ENCODE measurements around the gene MYO7B.

MYO7B gene

GRCh38 chr2:127577208-127577475 lies 41.7 kb downstream of the MYO7B start:
- no peak for TF ChIP-seq CTCF (IDR thresholded peaks at IDR 0.05; ENCODE audit: low read depth, low read length, missing control alignments)
- in situ Hi-C loops (cut with HindIII; ENCODE audit: low pct_ligation_motif_present, low sequenced_read_pairs), result no loop called here
- H3K36me3 ChIP-seq (replicated peaks), result no peaks in the 10 kb centered on the region

GRCh38 chr2:127577503-127577902 lies 42.0 kb downstream of the MYO7B start:
- no peak for DNase-seq
- no peak overlapping the region for H3K4me3 ChIP-seq (ENCODE audit: low read depth, low read length)
- in situ Hi-C loops (cut with HindIII; ENCODE audit: low pct_ligation_motif_present, low sequenced_read_pairs), result no loop called here

More at GRCh38 chr2:127577208-127577475, 41.7 kb downstream of the MYO7B start:
- Histone ChIP-seq H3K27ac (no peak overlapping the region), H3K27me3 (replicated peaks) (no peaks in the 10 kb centered on the region), H3K4me3 (ENCODE audit: low read depth, low read length) (no peak overlapping the region)
- no peak for DNase-seq

GRCh38 chr2:127577973-127578372 lies 42.5 kb downstream of the MYO7B start:
- Histone ChIP-seq H3K36me3 (replicated peaks) (no peaks in the 10 kb centered on the region), H3K4me3 (ENCODE audit: low read depth, low read length) (no peak overlapping the region), H3K27me3 (replicated peaks) (no peaks in the 10 kb centered on the region), H3K27ac (no peak overlapping the region)
- no peak for DNase-seq
- in situ Hi-C loops (cut with HindIII; ENCODE audit: low pct_ligation_motif_present, low sequenced_read_pairs), result no loop called here
- TF ChIP-seq CTCF (IDR thresholded peaks at IDR 0.05; ENCODE audit: low read depth, low read length, missing control alignments), result no peak

More at GRCh38 chr2:127577503-127577902, 42.0 kb downstream of the MYO7B start:
- Histone ChIP-seq H3K27me3 (replicated peaks) (no peaks in the 10 kb centered on the region), H3K27ac (no peak overlapping the region), H3K36me3 (replicated peaks) (no peaks in the 10 kb centered on the region)
- TF ChIP-seq CTCF (IDR thresholded peaks at IDR 0.05; ENCODE audit: low read depth, low read length, missing control alignments), result no peak

DNA sequence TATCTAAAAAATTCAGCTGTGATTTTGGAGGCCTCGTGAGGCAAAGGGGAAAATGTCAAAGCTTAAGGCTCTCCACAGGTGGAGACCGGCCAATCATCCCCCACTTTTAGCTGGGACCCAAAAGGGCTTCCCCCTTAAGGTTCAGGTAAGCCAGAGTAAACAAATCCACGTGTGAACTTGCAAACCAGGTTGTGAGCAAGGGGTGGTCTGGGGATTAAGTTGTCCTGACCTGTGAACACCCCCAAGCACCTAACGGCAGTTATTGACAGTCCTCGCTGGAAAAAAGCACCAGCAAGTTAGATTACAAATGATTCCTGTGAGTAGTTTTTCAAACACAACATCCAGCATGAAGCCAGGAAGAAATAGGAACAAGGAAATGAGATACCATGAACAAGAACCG lies 42.9 kb downstream of the MYO7B start:
- TF ChIP-seq CTCF (IDR thresholded peaks at IDR 0.05; ENCODE audit: low read depth, low read length, missing control alignments), result no peak
- no peaks in the 10 kb centered on the region for H3K27me3 ChIP-seq (replicated peaks)
- no peak overlapping the region for H3K4me3 ChIP-seq (ENCODE audit: low read depth, low read length)
- in situ Hi-C loops (cut with HindIII; ENCODE audit: low pct_ligation_motif_present, low sequenced_read_pairs), result no loop called here
- no peak for DNase-seq
- no peaks in the 10 kb centered on the region for H3K36me3 ChIP-seq (replicated peaks)
- no peak overlapping the region for H3K27ac ChIP-seq

DNA sequence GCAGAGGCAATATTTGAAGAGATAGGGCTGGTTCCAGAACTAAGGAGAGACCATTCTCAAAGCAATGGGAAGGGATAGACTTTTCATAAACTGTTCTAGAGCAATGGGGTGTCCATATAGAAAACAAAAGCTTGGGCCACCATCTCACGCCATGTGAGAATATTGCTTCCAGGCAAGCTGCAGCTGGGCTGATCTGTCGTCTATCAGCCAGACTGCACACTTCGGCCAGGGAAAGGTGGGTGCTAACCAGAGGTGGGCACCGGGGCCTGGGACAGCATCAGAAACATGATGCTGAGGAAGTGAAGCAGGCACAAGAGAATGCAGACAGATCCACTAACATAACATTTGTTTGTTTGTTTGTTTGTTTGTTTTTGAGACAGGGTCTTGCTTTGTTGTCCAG lies 43.7 kb downstream of the MYO7B start:
- no peaks in the 10 kb centered on the region for H3K36me3 ChIP-seq (replicated peaks)
- in situ Hi-C loops (cut with HindIII; ENCODE audit: low pct_ligation_motif_present, low sequenced_read_pairs), result no loop called here
- H3K4me3 ChIP-seq (ENCODE audit: low read depth, low read length), result no peak overlapping the region
- H3K27ac ChIP-seq, result no peak overlapping the region
- DNase-seq, result no peak
- no peak for TF ChIP-seq CTCF (IDR thresholded peaks at IDR 0.05; ENCODE audit: low read depth, low read length, missing control alignments)
- no peaks in the 10 kb centered on the region for H3K27me3 ChIP-seq (replicated peaks)

- DNase-seq, result no peak
- in situ Hi-C loops (cut with HindIII; ENCODE audit: low pct_ligation_motif_present, low sequenced_read_pairs), result no loop called here
- H3K36me3 ChIP-seq (replicated peaks), result no peaks in the 10 kb centered on the region
- no peak for TF ChIP-seq CTCF (IDR thresholded peaks at IDR 0.05; ENCODE audit: low read depth, low read length, missing control alignments)
- H3K4me3 ChIP-seq (ENCODE audit: low read depth, low read length), result no peak overlapping the region
- H3K27me3 ChIP-seq (replicated peaks), result no peaks in the 10 kb centered on the region
- no peak overlapping the region for H3K27ac ChIP-seq
Observed at GRCh38 chr2:127580167-127581049, 44.9 kb downstream of the MYO7B start.

Measured in brain microvascular endothelial cell (primary cell).